COLO668 (cell line): Measurements from ENCODE around the gene SLC18A2.
A peak's percentile ranks its signal among the peaks of the same experiment; 100 is the strongest.
"Not testable (repeated sequence)": the region's sequence is repeated elsewhere in the genome, so short reads cannot be mapped to it uniquely, and the experiment has no call there.

Source experiments
- DNase-seq: peaks from one replicate; lab custom pipeline; 2025; ENCODE audit not compliant: unreplicated experiment; lab: John Stamatoyannopoulos, UW

Gene SLC18A2

GRCh38 chr10:117240621-117241529, at the start of gene SLC18A2:
Gene SLC18A2, plus strand, starts transcription at chr10:117241114. Its CDS starts 580 bp downstream, at chr10:117241694.
- no peak for DNase-seq

GRCh38 chr10:117197189-117197588, 43.7 kb upstream of the SLC18A2 start, which contains the start of gene KCNK18:
Gene KCNK18, plus strand, starts transcription at chr10:117197489. Its CDS starts 0 bp downstream, at chr10:117197489.
- no peak for DNase-seq

GRCh38 chr10:117198088-117198487, 42.8 kb upstream of the SLC18A2 start:
- DNase-seq: no peak

GRCh38 chr10:117201826-117202225, 39.1 kb upstream of the SLC18A2 start:
- DNase-seq: no peak

GRCh38 chr10:117204316-117204715, 36.6 kb upstream of the SLC18A2 start:
- no peak for DNase-seq

GRCh38 chr10:117212176-117212575, 28.7 kb upstream of the SLC18A2 start:
- DNase-seq: no peak

GRCh38 chr10:117214401-117214800, 26.5 kb upstream of the SLC18A2 start:
- no peak for DNase-seq

GRCh38 chr10:117215079-117215478, 25.8 kb upstream of the SLC18A2 start:
- DNase-seq: no peak

- DNase-seq: no peak
These were observed 24.9 kb upstream of the SLC18A2 start for GRCh38 chr10:117216028-117216427.

- peak; percentile 63 for DNase-seq
These were observed 24.2 kb upstream of the SLC18A2 start for GRCh38 chr10:117216611-117217195.

GRCh38 chr10:117217196-117217761, 23.6 kb upstream of the SLC18A2 start:
- peak; percentile 8 for DNase-seq

- DNase-seq: no peak
These were observed 22.3 kb upstream of the SLC18A2 start for GRCh38 chr10:117218654-117219053.

- peak; percentile 18 for DNase-seq
These were observed 19.7 kb upstream of the SLC18A2 start for GRCh38 chr10:117221156-117221711.

GRCh38 chr10:117222552-117222951, 18.4 kb upstream of the SLC18A2 start:
- no peak for DNase-seq

- no peak for DNase-seq
These were observed 17.8 kb upstream of the SLC18A2 start for GRCh38 chr10:117222976-117223692.

GRCh38 chr10:117223693-117224430, 17.1 kb upstream of the SLC18A2 start:
- no peak for DNase-seq

- no peak for DNase-seq
These were observed 16.0 kb upstream of the SLC18A2 start for GRCh38 chr10:117224881-117225280.

GRCh38 chr10:117226813-117227451, 14.0 kb upstream of the SLC18A2 start:
- peak; percentile 2 for DNase-seq

GRCh38 chr10:117228210-117228609, 12.7 kb upstream of the SLC18A2 start:
- no peak for DNase-seq

GRCh38 chr10:117230107-117230506, 10.8 kb upstream of the SLC18A2 start:
- not testable (repeated sequence) for DNase-seq
